GM13976 (cell line): Measurements from ENCODE around the gene GPR39.

Source experiments
- DNase-seq: peaks from one replicate; pipeline ENCODE4 v3.0.0; 2012; ENCODE audit warnings: low spot score
- CTCF ChIP-seq: IDR thresholded peaks from 2 replicates; pipeline ENCODE4 v1.5.1; 2012; ENCODE audit warnings: borderline replicate concordance, mild to moderate bottlenecking; ENCODE audit not compliant: insufficient read depth; ENCODE audit errors: extremely low read depth, missing control alignments, control extremely low read depth
- in situ Hi-C: fragments of 300-500 bp; cut with MboI; formaldehyde crosslinking; loops from one replicate; pipeline ENCODE4 v1.12.0; 2022; ENCODE audit warnings: low sequenced_read_pairs, mixed read lengths, inconsistent platforms; ENCODE audit not compliant: unreplicated experiment

Gene GPR39

GRCh38 chr2:132669908-132670495, 253.4 kb downstream of the GPR39 start, which contains the start of gene LYPD1:
TSS of gene LYPD1 (minus strand) at chr2:132670205. CDS start at chr2:132669932, 273 bp downstream.
- no peak for DNase-seq
- in situ Hi-C loops = loop anchor here (25.0 kb wide), 1 partner anchor 492 kb away; no protein-coding TSS in a partner anchor
- TF ChIP-seq CTCF = no peak

GRCh38 chr2:132670496-132671150, 254.0 kb downstream of the GPR39 start:
- TF ChIP-seq CTCF = no peak
- no peak for DNase-seq
- in situ Hi-C loops = loop anchor here (25.0 kb wide), 1 partner anchor 492 kb away; no protein-coding TSS in a partner anchor

- no peak for TF ChIP-seq CTCF
- in situ Hi-C loops = loop anchor here (25.0 kb wide), 1 partner anchor 491 kb away; no protein-coding TSS in a partner anchor
- DNase-seq = no peak
These were observed 254.7 kb downstream of the GPR39 start for GRCh38 chr2:132671151-132671835.

GRCh38 chr2:132676999-132677398, 260.4 kb downstream of the GPR39 start:
- in situ Hi-C loops = no loop called here
- TF ChIP-seq CTCF = no peak
- DNase-seq = no peak

GRCh38 chr2:132677661-132678060, 261.1 kb downstream of the GPR39 start:
- no peak for DNase-seq
- in situ Hi-C loops = no loop called here
- TF ChIP-seq CTCF = no peak

- no peak for DNase-seq
- TF ChIP-seq CTCF = no peak
These were observed 261.9 kb downstream of the GPR39 start for GRCh38 chr2:132678483-132678882.

More at GRCh38 chr2:132678483-132678882, 261.9 kb downstream of the GPR39 start:
- in situ Hi-C loops = no loop called here
